Stimulated activated CD8-positive, alpha-beta memory T cell treated with anti-CD3 and anti-CD28 coated beads, Interleukin-7, amount 100 ng/mL, for 48 hours (primary cell): ENCODE data around the gene STK25.

Experiments used
- DNase-seq, 2 donors: peaks; one replicate each; pipeline ENCODE4 v3.0.0-alpha.2; 2020; ENCODE audit warnings: low read depth in 1 of 2; ENCODE audit errors: extremely low read depth in 1 of 2

STK25 gene

GRCh38 chr2:241496003-241496707 is 12.2 kb downstream of the STK25 start:
- no peak for DNase-seq

GRCh38 chr2:241495172-241496002 is 13.0 kb downstream of the STK25 start:
- no peak for DNase-seq

- no peak for DNase-seq
Measured at GRCh38 chr2:241494311-241494908, 14.0 kb downstream of the STK25 start.

GRCh38 chr2:241493092-241493491 is 15.3 kb downstream of the STK25 start:
- no peak for DNase-seq

- DNase-seq: no peak
Measured at GRCh38 chr2:241492174-241492565, 16.2 kb downstream of the STK25 start.

GRCh38 chr2:241491549-241492173 is 16.7 kb downstream of the STK25 start:
- DNase-seq: no peak

- no peak for DNase-seq
Measured at GRCh38 chr2:241490825-241491506, 17.4 kb downstream of the STK25 start.

GRCh38 chr2:241489733-241490680 is 18.4 kb downstream of the STK25 start:
- no peak for DNase-seq

- no peak for DNase-seq
Measured at GRCh38 chr2:241489088-241489487, 19.3 kb downstream of the STK25 start.

- no peak for DNase-seq
Measured at GRCh38 chr2:241485172-241485911, 23.0 kb downstream of the STK25 start.

GRCh38 chr2:241483305-241483704 is 25.1 kb downstream of the STK25 start:
- DNase-seq: no peak

GRCh38 chr2:241482126-241482955 is 26.0 kb downstream of the STK25 start:
- DNase-seq: no peak

- no peak for DNase-seq
Measured at GRCh38 chr2:241481687-241482086, 26.7 kb downstream of the STK25 start.

- no peak for DNase-seq
Measured at GRCh38 chr2:241479026-241479898, 29.1 kb downstream of the STK25 start.

GRCh38 chr2:241478166-241478565 is 30.2 kb downstream of the STK25 start:
- no peak for DNase-seq

GRCh38 chr2:241475267-241475666 is 33.1 kb downstream of the STK25 start:
- no peak for DNase-seq

- no peak for DNase-seq
Measured at GRCh38 chr2:241473399-241473798, 35.0 kb downstream of the STK25 start.
